Stimulated activated naive CD8-positive, alpha-beta T cell treated with anti-CD3 and anti-CD28 coated beads, Interleukin-15, amount 100 ng/mL, for 72 hours (primary cell): ENCODE results near the gene ATP13A1.
"Not testable (repeated sequence)": the region's sequence is repeated elsewhere in the genome, so short reads cannot be mapped to it uniquely, and the experiment has no call there.

Experiments used
- ATAC-seq: fragments of 150-1000 bp; cut with Tn5 transposase; 2 replicates; pipeline ENCODE4 v1.10.0; 2021; ENCODE audit warnings: mild to moderate bottlenecking, moderate library complexity
- DNase-seq, 2 donors: peaks; one replicate each; pipeline ENCODE4 v3.0.0; 2021 to 2022
- H3K27ac Mint-ChIP-seq, 2 donors: one replicate each; pipeline ENCODE4 v1.8.0; 2022; ENCODE audit warnings: mild to moderate bottlenecking in 2 of 2, mixed read lengths in 2 of 2, moderate library complexity in 2 of 2
- H3K27me3 Mint-ChIP-seq: one replicate; pipeline ENCODE4 v1.8.0; 2022; ENCODE audit warnings: mixed read lengths
- H3K4me1 Mint-ChIP-seq: one replicate; pipeline ENCODE4 v1.8.0; 2022; ENCODE audit warnings: mild to moderate bottlenecking, mixed read lengths
- H3K4me3 Mint-ChIP-seq, 2 donors: one replicate each; pipeline ENCODE4 v1.8.0; 2022; ENCODE audit warnings: mild to moderate bottlenecking in 2 of 2, mixed read lengths in 2 of 2, moderate library complexity in 1 of 2
- H3K9me3 Mint-ChIP-seq, 2 donors: one replicate each; pipeline ENCODE4 v1.8.0; 2022; ENCODE audit warnings: mixed read lengths in 2 of 2

Gene ATP13A1

GRCh38 chr19:19624032-19624570 lies 39.4 kb downstream of the ATP13A1 start:
- H3K9me3 Mint-ChIP-seq: no peaks in the 10 kb centered on the region
- H3K27ac Mint-ChIP-seq: peak overlapping the region in 1 of 2 donors; percentile 87
- DNase-seq (no peak), ATAC-seq (no peak)
- no peaks in the 10 kb centered on the region for H3K27me3 Mint-ChIP-seq
- peaks cover 58% of the 10 kb centered on the region for H3K4me1 Mint-ChIP-seq
- H3K4me3 Mint-ChIP-seq: no peak overlapping the region

- ATAC-seq (no peak), DNase-seq (no peak)
- Mint-ChIP-seq H3K9me3 (no peaks in the 10 kb centered on the region), H3K27me3 (no peaks in the 10 kb centered on the region), H3K4me1 (peaks cover 56% of the 10 kb centered on the region), H3K27ac (peak overlapping the region in 1 of 2 donors; percentile 87), H3K4me3 (no peak overlapping the region)
Observed at GRCh38 chr19:19623383-19623782, 40.1 kb downstream of the ATP13A1 start.

GRCh38 chr19:19619849-19620210 lies 43.6 kb downstream of the ATP13A1 start:
- Mint-ChIP-seq H3K4me1 (peaks cover 65% of the 10 kb centered on the region), H3K4me3 (no peak overlapping the region), H3K27ac (no peak overlapping the region)

GRCh38 chr19:19619181-19619848 lies 44.2 kb downstream of the ATP13A1 start:
- no peak for DNase-seq
- ATAC-seq: no peak
- Mint-ChIP-seq H3K4me1 (peaks cover 67% of the 10 kb centered on the region), H3K27me3 (no peaks in the 10 kb centered on the region), H3K9me3 (no peaks in the 10 kb centered on the region), H3K27ac (peak overlapping the region in 1 of 2 donors; percentile 90), H3K4me3 (peak overlapping the region; percentile 62 to 91)

More at GRCh38 chr19:19619849-19620210, 43.6 kb downstream of the ATP13A1 start:
- no peaks in the 10 kb centered on the region for H3K27me3 Mint-ChIP-seq
- ATAC-seq: no peak
- no peak for DNase-seq
- no peaks in the 10 kb centered on the region for H3K9me3 Mint-ChIP-seq

- ATAC-seq (peak; percentile 95), DNase-seq (peak; percentile 98 to 99)
- peaks cover 67% of the 10 kb centered on the region for H3K4me1 Mint-ChIP-seq
- peak within 1 kb of the TSS; percentile 88 to 95 for H3K27ac Mint-ChIP-seq
- H3K4me3 Mint-ChIP-seq: peak within 1 kb of the TSS; percentile 86 to 91
- H3K27me3 Mint-ChIP-seq: no peaks in the 10 kb centered on the region
- no peaks in the 10 kb centered on the region for H3K9me3 Mint-ChIP-seq
Observed at GRCh38 chr19:19618219-19619051, 45.0 kb downstream of the ATP13A1 start, which contains the start of gene PBX4. TSS of gene PBX4 (minus strand) at chr19:19618687. CDS start at chr19:19618629, 58 bp downstream.

GRCh38 chr19:19615086-19615485 lies 48.4 kb downstream of the ATP13A1 start:
- Mint-ChIP-seq H3K4me3 (peak overlapping the region; percentile 56 to 69), H3K9me3 (no peaks in the 10 kb centered on the region), H3K4me1 (peaks cover 66% of the 10 kb centered on the region), H3K27ac (peak overlapping the region in 1 of 2 donors; percentile 34), H3K27me3 (no peaks in the 10 kb centered on the region)
- DNase-seq (peak in 1 of 2 donors; percentile 54), ATAC-seq (peak; percentile 61)

- DNase-seq: no peak
- H3K9me3 Mint-ChIP-seq: no peaks in the 10 kb centered on the region
- no peak overlapping the region for H3K27ac Mint-ChIP-seq
- no peaks in the 10 kb centered on the region for H3K27me3 Mint-ChIP-seq
- H3K4me1 Mint-ChIP-seq: peaks cover 62% of the 10 kb centered on the region
- no peak overlapping the region for H3K4me3 Mint-ChIP-seq
- ATAC-seq: no peak
Observed at GRCh38 chr19:19613506-19613905, 50.0 kb downstream of the ATP13A1 start.

- no peaks in the 10 kb centered on the region for H3K9me3 Mint-ChIP-seq
Observed at GRCh38 chr19:19610376-19611202, 52.9 kb downstream of the ATP13A1 start.

GRCh38 chr19:19606686-19607085 lies 56.8 kb downstream of the ATP13A1 start:
- H3K27ac Mint-ChIP-seq, ATAC-seq, H3K9me3 Mint-ChIP-seq, H3K4me3 Mint-ChIP-seq, H3K27me3 Mint-ChIP-seq, DNase-seq: not testable (repeated sequence)
- peaks cover 44% of the 10 kb centered on the region for H3K4me1 Mint-ChIP-seq

More at GRCh38 chr19:19610376-19611202, 52.9 kb downstream of the ATP13A1 start:
- ATAC-seq (no peak), DNase-seq (no peak)
- no peaks in the 10 kb centered on the region for H3K27me3 Mint-ChIP-seq
- H3K4me1 Mint-ChIP-seq: peaks cover 52% of the 10 kb centered on the region
- H3K27ac Mint-ChIP-seq: peak overlapping the region in 1 of 2 donors; percentile 48
- no peak overlapping the region for H3K4me3 Mint-ChIP-seq

GRCh38 chr19:19606021-19606420 lies 57.5 kb downstream of the ATP13A1 start:
- peak overlapping the region in 1 of 2 donors; percentile 71 for H3K27ac Mint-ChIP-seq
- H3K4me3 Mint-ChIP-seq: peak overlapping the region; percentile 46 to 56
- H3K4me1 Mint-ChIP-seq: peaks cover 51% of the 10 kb centered on the region
- ATAC-seq: peak; percentile 94
- DNase-seq: peak in 1 of 2 donors; percentile 43
- H3K27me3 Mint-ChIP-seq: no peaks in the 10 kb centered on the region
- peaks cover 0 to 5% of the 10 kb centered on the region in 2 donors for H3K9me3 Mint-ChIP-seq

GRCh38 chr19:19602713-19603324 lies 60.7 kb downstream of the ATP13A1 start:
- Mint-ChIP-seq H3K4me3 (peak overlapping the region; percentile 25 to 44), H3K27ac (peak overlapping the region in 1 of 2 donors; percentile 49), H3K27me3 (no peaks in the 10 kb centered on the region), H3K9me3 (peaks cover 0 to 7% of the 10 kb centered on the region in 2 donors), H3K4me1 (peaks cover 64% of the 10 kb centered on the region)
- no peak for ATAC-seq
- DNase-seq: no peak

- no peak for DNase-seq
- peaks cover 70% of the 10 kb centered on the region for H3K4me1 Mint-ChIP-seq
- peak overlapping the region; percentile 49 to 79 for H3K27ac Mint-ChIP-seq
- H3K9me3 Mint-ChIP-seq: peaks cover 0 to 7% of the 10 kb centered on the region in 2 donors
- peak overlapping the region; percentile 41 to 67 for H3K4me3 Mint-ChIP-seq
- no peaks in the 10 kb centered on the region for H3K27me3 Mint-ChIP-seq
- no peak for ATAC-seq
Observed at GRCh38 chr19:19602136-19602712, 61.3 kb downstream of the ATP13A1 start.

- no peak for ATAC-seq
- no peak for DNase-seq
- H3K4me3 Mint-ChIP-seq: peak overlapping the region; percentile 41 to 67
- H3K27me3 Mint-ChIP-seq: no peaks in the 10 kb centered on the region
- H3K4me1 Mint-ChIP-seq: peaks cover 67% of the 10 kb centered on the region
- H3K27ac Mint-ChIP-seq: peak overlapping the region; percentile 77 to 98
- H3K9me3 Mint-ChIP-seq: peaks cover 0 to 7% of the 10 kb centered on the region in 2 donors
Observed at GRCh38 chr19:19600793-19601330, 62.6 kb downstream of the ATP13A1 start.
